H1 (cell line): ENCODE measurements around the gene TCF7. TPM values are rescaled to one million over a fixed set of nuclear protein-coding genes. Genes with fewer than 3 reads are reported as not detected.

Experiments used
- CTCF ChIA-PET: fragments of 300-600 bp; sonication (Branson Sonifier 250); formaldehyde crosslinking; loops from one replicate; lab custom pipeline; 2021; ENCODE audit not compliant: partially characterized antibody; lab: Charles Lee
- POLR2A ChIA-PET: fragments of 300-600 bp; sonication (Branson Sonifier 250); formaldehyde crosslinking; loops from one replicate; lab custom pipeline; 2021; ENCODE audit warnings: inconsistent platforms; ENCODE audit not compliant: partially characterized antibody; lab: Charles Lee
- DNase-seq, 2 experiments: peaks; one replicate each; pipeline versions ENCODE4 v3.0.0 to v3.0.0-alpha.2; 2010 to 2022; ENCODE audit warnings: low spot score in 2 of 2, low read depth in 1 of 2, mixed read lengths in 1 of 2
- FAIRE-seq: peaks from 2 replicates; lab custom pipeline; 2011; peaks lifted over from hg19 to GRCh38; lab: Jason Lieb, UNC
- H2AFZ ChIP-seq: 2 replicates; pipeline ENCODE4 v1.8.1; 2012; ENCODE audit warnings: low read length, inconsistent platforms
- H2AK5ac ChIP-seq: 2 replicates; pipeline ENCODE4 v1.6.1; 2013; ENCODE audit warnings: low read depth, low read length
- H2BK120ac ChIP-seq: replicated peaks from 2 replicates; pipeline ENCODE3; 2013; ENCODE audit warnings: low read depth, low read length, inconsistent platforms
- H2BK12ac ChIP-seq: 2 replicates; pipeline ENCODE4 v1.6.1; 2013; ENCODE audit warnings: low read depth, low read length
- H2BK15ac ChIP-seq: 2 replicates; pipeline ENCODE4 v1.6.1; 2013; ENCODE audit warnings: low read length
- H2BK20ac ChIP-seq: 2 replicates; pipeline ENCODE4 v1.6.1; 2013; ENCODE audit warnings: low read length
- H2BK5ac ChIP-seq: 2 replicates; pipeline ENCODE4 v1.6.1; 2013; ENCODE audit warnings: low read depth, low read length
- H3K14ac ChIP-seq: 2 replicates; pipeline ENCODE4 v1.6.1; 2013; ENCODE audit warnings: inconsistent platforms; ENCODE audit not compliant: insufficient read length
- H3K18ac ChIP-seq: 2 replicates; pipeline ENCODE4 v1.6.1; 2013; ENCODE audit warnings: low read length; ENCODE audit errors: extremely low read depth
- H3K23ac ChIP-seq: 2 replicates; pipeline ENCODE4 v1.6.1; 2013; ENCODE audit warnings: inconsistent platforms; ENCODE audit not compliant: insufficient read length
- H3K23me2 ChIP-seq: 2 replicates; pipeline ENCODE4 v1.6.1; 2013; ENCODE audit warnings: low read depth, low read length
- H3K27ac ChIP-seq: 2 replicates; pipeline ENCODE4 v1.6.1; 2011; ENCODE audit warnings: low read depth, low read length, inconsistent platforms
- H3K27me3 ChIP-seq, 4 experiments: replicated peaks in 1 of 4; 1 replicate in 1 of 4; 2 replicates in 3 of 4; pipeline versions ENCODE4 v1.6.1 to v1.8.1; 2011 to 2013; ENCODE audit warnings: low read length in 3 of 4, mild to moderate bottlenecking in 3 of 4, inconsistent platforms in 2 of 4, mixed read lengths in 2 of 4, moderate library complexity in 1 of 4; ENCODE audit not compliant: control insufficient read depth in 3 of 4, insufficient read depth in 3 of 4; ENCODE audit errors: extremely low read depth in 1 of 4
- H3K36me3 ChIP-seq, 4 experiments: 2 replicates each; pipeline versions ENCODE4 v1.6.1 to v1.8.1; 2011 to 2013; ENCODE audit warnings: mild to moderate bottlenecking in 4 of 4, low read length in 3 of 4, moderate library complexity in 2 of 4, control low read depth in 1 of 4, inconsistent platforms in 1 of 4; ENCODE audit not compliant: insufficient read depth in 4 of 4, control insufficient read depth in 2 of 4
- H3K4ac ChIP-seq: replicated peaks from 2 replicates; pipeline ENCODE3; 2013; ENCODE audit warnings: low read length, low read depth, mixed read lengths, inconsistent platforms; ENCODE audit not compliant: insufficient read length
- H3K4me1 ChIP-seq, 4 experiments: replicated peaks in 1 of 4; 1 replicate in 1 of 4; 2 replicates in 3 of 4; pipeline versions ENCODE4 v1.6.1 to v1.8.1; 2011 to 2013; ENCODE audit warnings: low read length in 3 of 4, inconsistent platforms in 2 of 4, mixed read lengths in 1 of 4; ENCODE audit not compliant: insufficient read depth in 4 of 4, control insufficient read depth in 3 of 4
- H3K4me2 ChIP-seq, 2 experiments: 2 replicates each; pipeline versions ENCODE4 v1.6.1 to v1.8.1; 2011 to 2013; ENCODE audit warnings: low read depth in 2 of 2, low read length in 2 of 2, control low read depth in 1 of 2, inconsistent platforms in 1 of 2, mild to moderate bottlenecking in 1 of 2; ENCODE audit not compliant: insufficient read depth in 1 of 2
- H3K4me3 ChIP-seq, 4 experiments: fragments of 200-600, 300-600 bp in 1 of 4; sonication (generic), shearing (Covaris generic), sonication (Bioruptor Twin) in 1 of 4; 2 replicates each; pipeline versions ENCODE4 v1.5.1 to v1.8.1; 2011 to 2016; ENCODE audit warnings: low read length in 4 of 4, low read depth in 3 of 4, control low read depth in 2 of 4, inconsistent platforms in 2 of 4, mild to moderate bottlenecking in 2 of 4, mixed read lengths in 1 of 4, moderate library complexity in 1 of 4; ENCODE audit not compliant: insufficient read depth in 2 of 4; ENCODE audit errors: extremely low read depth in 1 of 4
- H3K56ac ChIP-seq: replicated peaks from 2 replicates; pipeline ENCODE3; 2013; ENCODE audit warnings: low read depth, mild to moderate bottlenecking, mixed read lengths, low read length, inconsistent platforms; ENCODE audit not compliant: insufficient read length
- H3K79me1 ChIP-seq: 2 replicates; pipeline ENCODE4 v1.6.1; 2013; ENCODE audit warnings: low read depth, low read length, control low read depth
- H3K79me2 ChIP-seq, 2 experiments: 2 replicates each; pipeline versions ENCODE4 v1.6.1 to v1.8.1; 2012 to 2013; ENCODE audit warnings: low read length in 2 of 2, mild to moderate bottlenecking in 2 of 2, inconsistent platforms in 1 of 2; ENCODE audit not compliant: insufficient read depth in 2 of 2, control insufficient read depth in 1 of 2
- H3K9ac ChIP-seq, 4 experiments: replicated peaks in 1 of 4; 1 replicate in 1 of 4; 2 replicates in 3 of 4; pipeline versions ENCODE4 v1.6.1 to v1.8.1; 2011 to 2013; ENCODE audit warnings: low read depth in 3 of 4, low read length in 3 of 4, control low read depth in 2 of 4, mild to moderate bottlenecking in 2 of 4, moderate library complexity in 2 of 4, inconsistent platforms in 1 of 4; ENCODE audit errors: extremely low read depth in 1 of 4
- H3K9me3 ChIP-seq, 2 experiments: 2 replicates each; pipeline versions ENCODE4 v1.6.1 to v1.8.1; 2012 to 2013; ENCODE audit warnings: mild to moderate bottlenecking in 2 of 2, moderate library complexity in 2 of 2, control low read depth in 1 of 2, inconsistent platforms in 1 of 2, low read depth in 1 of 2, low read length in 1 of 2, mixed read lengths in 1 of 2; ENCODE audit not compliant: insufficient read depth in 2 of 2
- H4K20me1 ChIP-seq, 2 experiments: replicated peaks in 1 of 2; 2 replicates each; pipeline versions ENCODE3 to v1.8.1; 2011 to 2013; ENCODE audit warnings: inconsistent platforms in 2 of 2, low read length in 2 of 2, mild to moderate bottlenecking in 1 of 2; ENCODE audit not compliant: insufficient read depth in 2 of 2, control insufficient read depth in 1 of 2
- H4K5ac ChIP-seq: 2 replicates; pipeline ENCODE4 v1.6.1; 2013; ENCODE audit warnings: low read length, low read depth, mixed read lengths, inconsistent platforms; ENCODE audit not compliant: insufficient read length
- H4K8ac ChIP-seq: 2 replicates; pipeline ENCODE4 v1.8.0; 2013; ENCODE audit warnings: mild to moderate bottlenecking, moderate library complexity, low read length, inconsistent platforms; ENCODE audit not compliant: insufficient read depth; ENCODE audit errors: extremely low read depth
- H4K91ac ChIP-seq: replicated peaks from 2 replicates; pipeline ENCODE3; 2013; ENCODE audit warnings: low read length, mixed read lengths, inconsistent platforms; ENCODE audit not compliant: insufficient read length
- POLR2A ChIP-seq, 2 experiments: IDR thresholded peaks; 1 replicate in 1 of 2; 2 replicates in 1 of 2; pipeline ENCODE4 v1.6.1; 2011; ENCODE audit warnings: low read depth in 2 of 2, low read length in 2 of 2, mild to moderate bottlenecking in 2 of 2; ENCODE audit errors: control extremely low read depth in 1 of 2
- RXRA ChIP-seq: IDR thresholded peaks from 2 replicates; pipeline ENCODE4 v1.6.1; 2011; ENCODE audit warnings: low read depth, mild to moderate bottlenecking, low read length, moderate library complexity; ENCODE audit not compliant: insufficient read depth
- WGBS, 2 experiments: shearing (Covaris generic) in 1 of 2; methylation state at CpG; one replicate each; pipeline versions ENCODE4 v1.1.6 to v1.1.7; 2013 to 2015; ENCODE audit warnings: low lambda C conversion rate in 2 of 2, mixed read lengths in 2 of 2, inconsistent platforms in 1 of 2, low coverage in 1 of 2, missing lambda C conversion rate in 1 of 2; ENCODE audit not compliant: insufficient replicate concordance in 2 of 2, insufficient coverage in 1 of 2, insufficient read length in 1 of 2; ENCODE audit errors: extremely low coverage in 1 of 2, missing lambda C conversion rate in 1 of 2; 5-methylcytosine and 5-hydroxymethylcytosine counted together
- polyA plus RNA-seq, 7 experiments: library from polyadenylated mRNA; depleted of rRNA in 3 of 7; stranded (reverse) in 5 of 7; unstranded in 2 of 7; fragments of >200 nt in 5 of 7; fragments of 200-250 nt in 2 of 7; gene quantifications; 1 replicate in 5 of 7; 2 replicates in 1 of 7; 4 replicates in 1 of 7; pipeline versions ENCODE4 v1.2.1 to v1.2.3, GENCODE V29; 2011 to 2013; ENCODE audit warnings: missing spikeins in 2 of 7, mixed read lengths in 2 of 7
- total RNA-seq: library from RNA; stranded (reverse); fragmentation: NEBNext Ultra II Directional; extraction: Animal tissue kit (Norgen Biotek cat#: 25700); gene quantifications from 2 replicates; pipeline ENCODE4 v1.2.1, GENCODE V29; 2021

Gene TCF7
- total and polyA plus RNA-seq, 2 of the 8 experiments (the other 6 are each of a cell fraction or from before 2014, with no cell fraction given): 4.7 to 8.5 TPM

- H2AFZ ChIP-seq: no peak overlapping the region
- H3K36me3 ChIP-seq: no peaks in the 10 kb centered on the region
- no peak overlapping the region; the same call in 1 of the 2 replicates for H2AK5ac ChIP-seq
- H3K4me1 ChIP-seq: peaks cover 6 to 31% (median 25%) of the 10 kb centered on the region in 4 experiments
- DNase-seq (peak in 1 of 2 experiments; percentile 65), FAIRE-seq (no peak)
- no peak overlapping the region for H3K23ac ChIP-seq
- H3K14ac ChIP-seq: no peak overlapping the region
- no peaks in the 10 kb centered on the region for H3K9me3 ChIP-seq
- peak overlapping the region; percentile 42 for H2BK12ac ChIP-seq
- no peak overlapping the region for H3K4ac ChIP-seq
- no peak overlapping the region for H4K5ac ChIP-seq
- no peaks in the 10 kb centered on the region for H4K20me1 ChIP-seq
- H2BK15ac ChIP-seq: no peak overlapping the region
- peak overlapping the region; percentile 19; the same call in 1 of the 2 replicates for H2BK5ac ChIP-seq
- no peak overlapping the region for H3K27ac ChIP-seq
- H2BK20ac ChIP-seq: no peak overlapping the region
- no peaks in the 10 kb centered on the region for H3K79me1 ChIP-seq
- ChIA-PET CTCF (interaction anchor here (0.6 to 7.8 kb wide), 21 partner anchors 11 to 1738 kb away, joined by 3 to 84 read pairs (median 4); partner anchors contain the start of genes PPP2CA and TCF7), POLR2A (interaction anchor here (0.7 to 2.2 kb wide), 10 partner anchors 11 to 425 kb away, joined by 3 to 7 read pairs (median 4); partner anchors contain the start of genes JADE2 and SKP1)
- no peaks in the 10 kb centered on the region for H3K79me2 ChIP-seq
- TF ChIP-seq RXRA: no peak
- no peak for TF ChIP-seq POLR2A (IDR thresholded peaks at IDR 0.05; ENCODE audit: control extremely low read depth in 1 of 2, low read depth in 2 of 2, low read length in 2 of 2)
- H3K23me2 ChIP-seq: no peaks in the 10 kb centered on the region
- peak overlapping the region; percentile 18 for H2BK120ac ChIP-seq
- peaks cover 2 to 22% (median 18%) of the 10 kb centered on the region in 4 experiments; a peak in 6 of 7 replicates for H3K27me3 ChIP-seq
- peak overlapping the region in 3 of 4 experiments; percentile 6 to 30 (median 11); a peak in 4 of 8 replicates for H3K4me3 ChIP-seq
- no peak overlapping the region for H4K91ac ChIP-seq
- 17% methylated on average over 10 of the region's 10 CpGs; no CpG with 5 or more reads in 1 of the 2 experiments for WGBS, 2 experiments
- H3K56ac ChIP-seq: no peak overlapping the region
- H3K9ac ChIP-seq: peak overlapping the region in 1 of 4 experiments; percentile 2; a peak in 1 of 7 replicates
- H4K8ac ChIP-seq: no peak overlapping the region
- H3K18ac ChIP-seq: peak overlapping the region; percentile 68
- H3K4me2 ChIP-seq: peak overlapping the region; percentile 40 to 67
Observed at GRCh38 chr5:134100283-134101091, 14.0 kb upstream of the TCF7 start.
